GM19023 (cell line): ENCODE data around the gene SEPTIN10.
"Not testable (repeated sequence)": the region's sequence is repeated elsewhere in the genome, so short reads cannot be mapped to it uniquely, and the experiment has no call there.

Source experiments
- ATAC-seq: cut with Tn5 transposase; IDR thresholded peaks from one replicate; pipeline ENCODE4 v1.9.1; 2021; ENCODE audit warnings: mild to moderate bottlenecking, moderate library complexity; ENCODE audit not compliant: unreplicated experiment

Gene SEPTIN10

GRCh38 chr2:109635426-109636304, 21.9 kb upstream of the SEPTIN10 start:
- ATAC-seq = no peak

GRCh38 chr2:109633284-109633961, 19.7 kb upstream of the SEPTIN10 start:
- no peak for ATAC-seq

- no peak for ATAC-seq
Measured at GRCh38 chr2:109632158-109632789, 18.5 kb upstream of the SEPTIN10 start.

GRCh38 chr2:109631741-109632140, 18.0 kb upstream of the SEPTIN10 start:
- no peak for ATAC-seq

- ATAC-seq = no peak
Measured at GRCh38 chr2:109630441-109631430, 17.0 kb upstream of the SEPTIN10 start.

GRCh38 chr2:109629867-109630266, 16.1 kb upstream of the SEPTIN10 start:
- no peak for ATAC-seq

- ATAC-seq = not testable (repeated sequence)
Measured at GRCh38 chr2:109628321-109628720, 14.6 kb upstream of the SEPTIN10 start.

GRCh38 chr2:109624339-109624738, 10.6 kb upstream of the SEPTIN10 start:
- no peak for ATAC-seq

- ATAC-seq = no peak
Measured at GRCh38 chr2:109623923-109624322, 10.2 kb upstream of the SEPTIN10 start.

GRCh38 chr2:109623297-109623696, 9.5 kb upstream of the SEPTIN10 start:
- no peak for ATAC-seq

- no peak for ATAC-seq
Measured at GRCh38 chr2:109619032-109619615, 5.4 kb upstream of the SEPTIN10 start.

- ATAC-seq = no peak
Measured at GRCh38 chr2:109616184-109616583, 2.4 kb upstream of the SEPTIN10 start.

GRCh38 chr2:109615637-109616144, 1.9 kb upstream of the SEPTIN10 start:
- no peak for ATAC-seq

- no peak for ATAC-seq
Measured at GRCh38 chr2:109614715-109615636, 1.2 kb upstream of the SEPTIN10 start.

GRCh38 chr2:109613081-109613921, 465 bp downstream of the SEPTIN10 start:
- ATAC-seq = peak; percentile 41

GRCh38 chr2:109611467-109612095, 2.2 kb downstream of the SEPTIN10 start:
- ATAC-seq = no peak

GRCh38 chr2:109609352-109610024, 4.3 kb downstream of the SEPTIN10 start:
- no peak for ATAC-seq
